SK-N-SH (cell line): Measurements from ENCODE around the gene R3HDM2. TPM values are rescaled to one million over a fixed set of nuclear protein-coding genes. Genes with fewer than 3 reads are reported as not detected.

Experiments used
- CTCF ChIA-PET: fragments of 300-600, 350-600 bp; formaldehyde crosslinking; extraction: SDS; loops from one replicate; lab custom pipeline; 2021; lab: Yijun Ruan, JAX
- POLR2A ChIA-PET: fragments of 350-600 bp; sonication (Branson Sonifier 250); formaldehyde crosslinking; extraction: SDS; loops from one replicate; lab custom pipeline; 2020; ENCODE audit warnings: antibody characterized with exemption, inconsistent platforms; lab: Yijun Ruan, JAX
- DNase-seq: peaks from one replicate; pipeline ENCODE4 v3.0.0; 2012
- H2AFZ ChIP-seq: fragments of 200-600 bp; sonication (generic); 2 replicates; pipeline ENCODE4 v1.8.1; 2016; ENCODE audit warnings: antibody characterized with exemption, mild to moderate bottlenecking, low read depth
- H3F3A ChIP-seq: fragments of 200-600 bp; sonication (generic); replicated peaks from 2 replicates; pipeline ENCODE3; 2016; ENCODE audit warnings: antibody characterized with exemption, mild to moderate bottlenecking; ENCODE audit not compliant: insufficient read depth
- H3K27ac ChIP-seq, 2 experiments: fragments of 200-500 bp in 1 of 2; fragments of 200-600 bp in 1 of 2; sonication (Bioruptor generic) in 1 of 2; sonication (generic), shearing (Covaris generic) in 1 of 2; 2 replicates each; pipeline versions ENCODE4 v1.5.1 to v1.6.1; 2014 to 2016; ENCODE audit warnings: low read depth in 2 of 2, inconsistent platforms in 1 of 2, low read length in 1 of 2, mild to moderate bottlenecking in 1 of 2, mixed read lengths in 1 of 2
- H3K27me3 ChIP-seq: fragments of 200-600 bp; sonication (generic), shearing (Covaris generic); 2 replicates; pipeline ENCODE4 v1.6.1; 2016; ENCODE audit warnings: mixed run types; ENCODE audit not compliant: insufficient read depth
- H3K36me3 ChIP-seq, 2 experiments: fragments of 200-500 bp in 1 of 2; fragments of 200-600 bp in 1 of 2; sonication (Bioruptor generic) in 1 of 2; sonication (generic) in 1 of 2; replicated peaks in 1 of 2; 2 replicates each; pipeline versions ENCODE3 to v1.5.1; 2014 to 2016; ENCODE audit warnings: low read length in 1 of 2, mild to moderate bottlenecking in 1 of 2; ENCODE audit not compliant: insufficient read depth in 2 of 2, control insufficient read depth in 1 of 2
- H3K4me1 ChIP-seq, 2 experiments: fragments of 200-500 bp in 1 of 2; fragments of 200-600 bp in 1 of 2; sonication (Bioruptor generic) in 1 of 2; sonication (generic), shearing (Covaris generic) in 1 of 2; 2 replicates each; pipeline versions ENCODE4 v1.5.1 to v1.6.1; 2014 to 2016; ENCODE audit warnings: low read depth in 1 of 2, low read length in 1 of 2, mixed run types in 1 of 2; ENCODE audit not compliant: insufficient read depth in 2 of 2, control insufficient read depth in 1 of 2
- H3K4me2 ChIP-seq: fragments of 200-600 bp; sonication (generic), shearing (Covaris generic); 2 replicates; pipeline ENCODE4 v1.6.1; 2017; ENCODE audit warnings: mixed run types
- H3K4me3 ChIP-seq, 2 experiments: fragments of 200-500 bp in 1 of 2; fragments of 200-600 bp in 1 of 2; sonication (Bioruptor generic) in 1 of 2; sonication (generic), shearing (Covaris generic) in 1 of 2; 2 replicates each; pipeline versions ENCODE4 v1.5.1 to v1.8.1; 2014 to 2016; ENCODE audit warnings: low read depth in 2 of 2, inconsistent platforms in 1 of 2, low read length in 1 of 2, mild to moderate bottlenecking in 1 of 2, mixed read lengths in 1 of 2, moderate library complexity in 1 of 2
- H3K79me2 ChIP-seq: fragments of 200-600 bp; sonication (generic); 2 replicates; pipeline ENCODE4 v1.8.1; 2017; ENCODE audit warnings: mild to moderate bottlenecking; ENCODE audit not compliant: insufficient read depth
- H3K9ac ChIP-seq: fragments of 200-600 bp; sonication (generic); 2 replicates; pipeline ENCODE4 v1.6.1; 2017; ENCODE audit warnings: mixed run types
- H3K9me2 ChIP-seq: fragments of 200-600 bp; sonication (generic); 2 replicates; pipeline ENCODE4 v1.6.1; 2017; ENCODE audit warnings: mixed run types
- H3K9me3 ChIP-seq: fragments of 200-600 bp; sonication (generic); 2 replicates; pipeline ENCODE4 v1.6.1; 2017; ENCODE audit warnings: mixed run types, mild to moderate bottlenecking, moderate library complexity
- H4K20me1 ChIP-seq: fragments of 200-600 bp; sonication (generic); 2 replicates; pipeline ENCODE4 v1.6.1; 2017; ENCODE audit warnings: mild to moderate bottlenecking, mixed run types; ENCODE audit not compliant: insufficient read depth
- EZH2phosphoT487 ChIP-seq: fragments of 200-600 bp; sonication (generic); IDR thresholded peaks from 2 replicates; pipeline ENCODE4 v1.6.1; 2017; ENCODE audit warnings: low read depth, mixed run types, mild to moderate bottlenecking, antibody characterized with exemption, moderate library complexity, borderline replicate concordance
- FOSL2 ChIP-seq: IDR thresholded peaks from 2 replicates; pipeline ENCODE4 v1.4.0; 2012; ENCODE audit warnings: low read depth, mild to moderate bottlenecking, moderate library complexity, borderline replicate concordance
- GABPA ChIP-seq: IDR thresholded peaks from 2 replicates; pipeline ENCODE4 v1.4.0; 2012; ENCODE audit warnings: low read depth, mild to moderate bottlenecking
- GATA2 ChIP-seq: sonication (generic); formaldehyde crosslinking; IDR thresholded peaks from 2 replicates; pipeline ENCODE4 v1.5.0; 2020; ENCODE audit warnings: mild to moderate bottlenecking, missing genetic modification reagents
- IRF3 ChIP-seq: fragments of 150-350 bp; IDR thresholded peaks from 2 replicates; pipeline ENCODE4 v1.6.1; 2016; ENCODE audit warnings: mild to moderate bottlenecking, low read depth, low read length
- JUND ChIP-seq: IDR thresholded peaks from 2 replicates; pipeline ENCODE4 v1.4.0; 2012
- MXI1 ChIP-seq: IDR thresholded peaks from 2 replicates; pipeline ENCODE4 v1.6.1; 2012; ENCODE audit warnings: mild to moderate bottlenecking, low read depth, low read length, improper control_type of control experiment
- NFIC ChIP-seq: IDR thresholded peaks from 2 replicates; pipeline ENCODE4 v1.4.0; 2012; ENCODE audit warnings: borderline replicate concordance
- PBX3 ChIP-seq: IDR thresholded peaks from 2 replicates; pipeline ENCODE4; 2012
- POLR2AphosphoS5 ChIP-seq: IDR thresholded peaks from 2 replicates; pipeline ENCODE4 v1.6.1; 2012; ENCODE audit warnings: low read depth, low read length
- RCOR1 ChIP-seq: fragments of 150-350 bp; IDR thresholded peaks from 2 replicates; pipeline ENCODE4 v1.6.1; 2017; ENCODE audit warnings: antibody characterized with exemption, low read length
- REST ChIP-seq: IDR thresholded peaks from 2 replicates; pipeline ENCODE4 v1.6.1; 2012; ENCODE audit warnings: mild to moderate bottlenecking, low read depth, low read length, moderate library complexity
- RXRA ChIP-seq: IDR thresholded peaks from 2 replicates; pipeline ENCODE4 v1.4.0; 2012; ENCODE audit warnings: low read depth, mild to moderate bottlenecking, borderline replicate concordance
- SMC3 ChIP-seq: IDR thresholded peaks from 2 replicates; pipeline ENCODE4 v1.6.1; 2012; ENCODE audit warnings: low read depth, low read length, improper control_type of control experiment
- TAF1 ChIP-seq: IDR thresholded peaks from 2 replicates; pipeline ENCODE4 v1.6.1; 2012; ENCODE audit warnings: low read depth, mild to moderate bottlenecking, low read length, moderate library complexity, borderline replicate concordance
- TCF12 ChIP-seq: IDR thresholded peaks from 2 replicates; pipeline ENCODE4 v1.4.0; 2012
- USF2 ChIP-seq: fragments of 150-350 bp; IDR thresholded peaks from 2 replicates; pipeline ENCODE4 v1.6.1; 2017; ENCODE audit warnings: antibody characterized with exemption, low read length, low read depth, borderline replicate concordance
- YY1 ChIP-seq: IDR thresholded peaks from 2 replicates; pipeline ENCODE4 v1.4.0; 2012; ENCODE audit warnings: low read depth, mild to moderate bottlenecking
- WGBS: methylation state at CpG from one replicate; pipeline ENCODE4 v1.1.6; 2017; ENCODE audit warnings: low lambda C conversion rate; 5-methylcytosine and 5-hydroxymethylcytosine counted together
- polyA plus RNA-seq, 3 experiments: library from polyadenylated mRNA; depleted of rRNA; stranded (reverse); fragments of >200 nt; gene quantifications; 2 replicates each; pipeline ENCODE4 v1.2.3, GENCODE V29; 2012
- TF ChIP-seq, protein P1 (sequence below): IDR thresholded peaks from 2 replicates; pipeline ENCODE4 v1.4.0; 2012; ENCODE audit warnings: low read depth

Gene R3HDM2
- polyA plus RNA-seq, 1 of the 3 experiments (the other 2 are of a cell fraction), result 23.1 TPM

GRCh38 chr12:57204454-57204853 is 226.4 kb downstream of the R3HDM2 start:
- H3K36me3 ChIP-seq, result peaks cover 5 to 54% of the 10 kb centered on the region in 2 experiments
- TF ChIP-seq USF2 (no peak), GATA2 (no peak), GABPA (no peak), FOSL2 (no peak), POLR2AphosphoS5 (no peak), YY1 (no peak), IRF3 (no peak), TCF12 (no peak), MXI1 (no peak), SMC3 (no peak), RXRA (no peak), EZH2phosphoT487 (no peak), TAF1 (no peak), NFIC (no peak), JUND (no peak), RCOR1 (no peak), PBX3 (no peak), REST (no peak)
- TF ChIP-seq, protein P1, sequence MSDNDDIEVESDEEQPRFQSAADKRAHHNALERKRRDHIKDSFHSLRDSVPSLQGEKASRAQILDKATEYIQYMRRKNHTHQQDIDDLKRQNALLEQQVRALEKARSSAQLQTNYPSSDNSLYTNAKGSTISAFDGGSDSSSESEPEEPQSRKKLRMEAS, result no peak
- no peak overlapping the region for H3K4me3 ChIP-seq
- no peak overlapping the region for H3K27ac ChIP-seq
- H3K9me3 ChIP-seq, result no peaks in the 10 kb centered on the region
- H3K79me2 ChIP-seq, result no peaks in the 10 kb centered on the region
- H4K20me1 ChIP-seq, result no peaks in the 10 kb centered on the region
- H3K27me3 ChIP-seq, result no peaks in the 10 kb centered on the region
- no peaks in the 10 kb centered on the region for H3K4me1 ChIP-seq
- no peak overlapping the region for H3K9ac ChIP-seq
- no peak overlapping the region for H3K4me2 ChIP-seq
- ChIA-PET POLR2A (no interaction called here), CTCF (interaction anchor here (0.6 to 15.9 kb wide), 2 partner anchors 34 to 103 kb away, joined by 3 to 937 read pairs; partner anchors contain the start of genes SHMT2 and STAC3)
- H2AFZ ChIP-seq, result no peak overlapping the region
- 94% methylated on average over 18 of the region's 19 CpGs for WGBS
- DNase-seq, result no peak
- no peaks in the 10 kb centered on the region for H3K9me2 ChIP-seq
- no peaks in the 10 kb centered on the region for H3F3A ChIP-seq
